Transverse colon (tissue), 4 donors: ENCODE measurements around the gene MDH1B. TPM values are rescaled to one million over a fixed set of nuclear protein-coding genes. Genes with fewer than 3 reads are reported as not detected.
A peak's percentile ranks its signal among the peaks of the same experiment; 100 is the strongest.
"Not testable (repeated sequence)": the region's sequence is repeated elsewhere in the genome, so short reads cannot be mapped to it uniquely, and the experiment has no call there.

Experiments
- DNase-seq: peaks from one replicate; pipeline ENCODE4 v3.0.0-alpha.2; 2019
- H3K27ac ChIP-seq, 4 donors: fragments of 200-600 bp; sonication (generic); 2 replicates each; pipeline ENCODE4 v1.5.1; 2016 to 2018; ENCODE audit warnings: inconsistent platforms in 4 of 4
- H3K27me3 ChIP-seq: fragments of 200-600 bp; sonication (generic); 2 replicates; pipeline ENCODE4 v1.5.1; 2017; ENCODE audit warnings: inconsistent platforms
- H3K36me3 ChIP-seq, 4 donors: fragments of 200-600 bp; sonication (generic); 2 replicates each; pipeline ENCODE4 v1.5.1; 2017 to 2019; ENCODE audit warnings: inconsistent platforms in 4 of 4
- H3K4me1 ChIP-seq, 4 donors: fragments of 200-600 bp; sonication (generic); 2 replicates each; pipeline ENCODE4 v1.5.1; 2017 to 2020; ENCODE audit warnings: inconsistent platforms in 4 of 4
- H3K4me3 ChIP-seq, 4 donors: fragments of 200-600 bp; sonication (generic); 1 replicate in 1 of 4; 2 replicates in 3 of 4; pipeline versions ENCODE4 v1.5.1 to v1.6.1; 2017 to 2019; ENCODE audit warnings: inconsistent platforms in 4 of 4
- H3K9me3 ChIP-seq, 2 donors: fragments of 200-600 bp; sonication (generic); 2 replicates each; pipeline ENCODE4 v1.5.1; 2017 to 2019; ENCODE audit warnings: inconsistent platforms in 2 of 2
- CTCF ChIP-seq, 5 experiments: fragments of 200-600 bp in 3 of 5; fragments of 450-650 bp in 2 of 5; sonication (generic) in 3 of 5; IDR thresholded peaks; 1 replicate in 2 of 5; 2 replicates in 3 of 5; pipeline ENCODE4 v1.5.1; 2016 to 2017; ENCODE audit warnings: antibody characterized with exemption in 5 of 5, inconsistent platforms in 3 of 5, mild to moderate bottlenecking in 2 of 5, moderate library complexity in 1 of 5
- EP300 ChIP-seq: sonication (generic); formaldehyde crosslinking; IDR thresholded peaks from one replicate; pipeline ENCODE4 v1.6.1; 2017; ENCODE audit warnings: antibody characterized with exemption, low read depth
- POLR2A ChIP-seq: fragments of 450-650 bp; IDR thresholded peaks from one replicate; pipeline ENCODE4 v1.6.1; 2016; ENCODE audit warnings: antibody characterized with exemption, mild to moderate bottlenecking, moderate library complexity
- POLR2AphosphoS5 ChIP-seq, 3 donors: sonication (generic); formaldehyde crosslinking; IDR thresholded peaks; one replicate each; pipeline ENCODE4 v1.6.1; 2016; ENCODE audit warnings: antibody characterized with exemption in 3 of 3
- WGBS, 2 donors: methylation state at CpG; one replicate each; pipeline ENCODE4 v1.1.5; 2018; ENCODE audit warnings: low coverage in 1 of 2; 5-methylcytosine and 5-hydroxymethylcytosine counted together
- in situ Hi-C, 4 donors: fragments of 200-750 bp; cut with MboI; loops; one replicate each; pipeline versions ENCODE4 v1.15.0 to v1.15.1; 2017; ENCODE audit warnings: low sequenced_read_pairs in 3 of 4, low pct_ligation_motif_present in 1 of 4, low pct_unique_long_range_greater_than_20kb in 1 of 4
- intact Hi-C: fragments of 100-400 bp; cut with DNase I; formaldehyde crosslinking; loops from one replicate; pipeline ENCODE4 v1.15.1; 2023; ENCODE audit warnings: low total_unique reads
- total RNA-seq, 4 donors: library from RNA; depleted of rRNA; stranded (reverse); fragments of >200 nt; gene quantifications; one replicate each; pipeline ENCODE4 v1.1.0, GENCODE V29; 2016

Gene MDH1B
- 100 to 1,000 TPM in 1 of 4 donors, under 1 TPM in 2, not detected in 1; 0.55 to 365 (median 0.79) TPM for total RNA-seq

- H3K27me3 ChIP-seq = no peaks in the 10 kb centered on the region
- H3K9me3 ChIP-seq = no peaks in the 10 kb centered on the region
- H3K27ac ChIP-seq = peak within 1 kb of the TSS; percentile 81 to 91 (median 86)
- in situ Hi-C loops (loop anchor here in 1 of 4 donors (25.0 kb wide), 1 partner anchor 1497 kb away; the partner anchor contains the start of genes IDH1 and PIKFYVE), intact Hi-C loops (no loop called here)
- H3K4me3 ChIP-seq = peak within 1 kb of the TSS; percentile 54 to 90 (median 78)
- H3K36me3 ChIP-seq = no peaks in the 10 kb centered on the region
- DNase-seq = peak; percentile 87
- TF ChIP-seq EP300 = no peak
- TF ChIP-seq POLR2AphosphoS5 (IDR thresholded peaks at IDR 0.05) = peak; percentile 49 to 79 (median 78)
- peak; percentile 66 for TF ChIP-seq POLR2A
- TF ChIP-seq CTCF (IDR thresholded peaks at IDR 0.05) = no peak
- 0% methylated on average over 2 to 43 of the region's 46 CpGs for WGBS, 2 donors
- peaks cover 0 to 39% (median 15%) of the 10 kb centered on the region in 4 donors for H3K4me1 ChIP-seq
Measured at GRCh38 chr2:206765242-206766056, at the start of gene MDH1B, which contains the start of gene FASTKD2. TSS of gene MDH1B (minus strand) at chr2:206765328. CDS start at chr2:206765271, 57 bp downstream. TSS of gene FASTKD2 (plus strand) at chr2:206765606. CDS start at chr2:206766694, 1,088 bp downstream.

- intact Hi-C loops (no loop called here), in situ Hi-C loops (no loop called here)
- no peaks in the 10 kb centered on the region for H3K4me1 ChIP-seq
- H3K9me3 ChIP-seq = no peaks in the 10 kb centered on the region
- TF ChIP-seq CTCF (IDR thresholded peaks at IDR 0.05) (no peak), EP300 (no peak), POLR2A (no peak), POLR2AphosphoS5 (IDR thresholded peaks at IDR 0.05) (no peak)
- no peak overlapping the region for H3K4me3 ChIP-seq
- H3K27me3 ChIP-seq = no peaks in the 10 kb centered on the region
- H3K36me3 ChIP-seq = no peaks in the 10 kb centered on the region
- DNase-seq = no peak
- no peak overlapping the region for H3K27ac ChIP-seq
Measured at GRCh38 chr2:206814498-206814897, 49.4 kb upstream of the MDH1B start.

GRCh38 chr2:206812471-206812870, 47.3 kb upstream of the MDH1B start:
- in situ Hi-C loops, DNase-seq, H3K27me3 ChIP-seq, H3K9me3 ChIP-seq, H3K36me3 ChIP-seq, H3K27ac ChIP-seq, intact Hi-C loops, H3K4me1 ChIP-seq, H3K4me3 ChIP-seq: not testable (repeated sequence)
- WGBS, 2 donors = 91 to 100% methylated on average over 2 to 5 of the region's 5 CpGs

- H3K4me1 ChIP-seq, H3K4me3 ChIP-seq, H3K27me3 ChIP-seq, H3K9me3 ChIP-seq, H3K27ac ChIP-seq, H3K36me3 ChIP-seq, in situ Hi-C loops, DNase-seq: not testable (repeated sequence)
- intact Hi-C loops = loop anchor here (10.0 kb wide), 1 partner anchor 167 kb away; no protein-coding TSS in a partner anchor
- 67 to 91% methylated on average over 1 to 3 of the region's 3 CpGs for WGBS, 2 donors
Measured at GRCh38 chr2:206807624-206808023, 42.5 kb upstream of the MDH1B start.

- 69 to 74% methylated on average over 5 to 6 of the region's 6 CpGs for WGBS, 2 donors
- TF ChIP-seq POLR2A (no peak), POLR2AphosphoS5 (IDR thresholded peaks at IDR 0.05) (no peak), EP300 (no peak), CTCF (IDR thresholded peaks at IDR 0.05) (no peak)
- Histone ChIP-seq H3K4me1 (no peaks in the 10 kb centered on the region), H3K4me3 (no peak overlapping the region), H3K9me3 (no peaks in the 10 kb centered on the region), H3K27me3 (no peaks in the 10 kb centered on the region), H3K36me3 (no peaks in the 10 kb centered on the region), H3K27ac (no peak overlapping the region)
- DNase-seq = no peak
- intact Hi-C loops = loop anchor here (10.0 kb wide), 1 partner anchor 169 kb away; no protein-coding TSS in a partner anchor
- in situ Hi-C loops = no loop called here
Measured at GRCh38 chr2:206805887-206806607, 40.9 kb upstream of the MDH1B start.
